ENCODE data around the gene SYNGAP1. TPM values are rescaled to one million over a fixed set of nuclear protein-coding genes. Genes with fewer than 3 reads are reported as not detected.

Gene SYNGAP1
- polyA plus RNA-seq, 2 of the 4 experiments (the other 2 are of a cell fraction), result 2.2 to 10.8 TPM

DNA sequence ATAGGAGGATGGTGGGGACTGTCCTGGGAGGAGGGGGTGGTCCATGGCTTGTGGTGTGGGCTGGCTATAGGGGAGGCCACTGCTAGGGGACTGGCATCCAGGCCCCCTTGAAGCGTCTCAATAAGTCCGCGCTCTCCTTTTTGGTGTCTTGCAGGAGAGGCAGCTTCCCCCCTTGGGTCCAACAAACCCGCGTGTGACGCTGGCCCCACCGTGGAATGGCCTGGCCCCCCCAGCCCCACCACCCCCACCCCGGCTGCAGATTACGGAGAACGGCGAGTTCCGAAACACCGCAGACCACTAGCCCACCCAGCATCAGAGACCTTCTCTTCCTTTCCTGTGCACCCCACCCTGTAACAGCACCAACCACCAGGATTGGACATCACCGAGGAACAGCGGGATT lies 31.7 kb downstream of the SYNGAP1 start (continued):
- TF ChIP-seq HMGXB4 (CRISPR knock-in tag; IDR thresholded peaks at IDR 0.05; ENCODE audit: borderline replicate concordance), result no peak

GRCh38 chr6:33452496-33452895 lies 32.6 kb downstream of the SYNGAP1 start:
- FAIRE-seq, result no peak
- CTCF ChIA-PET, result no interaction called here
- POLR2A ChIA-PET, result interaction anchor here (0.7 kb wide), 1 partner anchor 171 kb away, joined by 4 read pairs; no protein-coding TSS in a partner anchor

GRCh38 chr6:33453393-33454008 lies 33.6 kb downstream of the SYNGAP1 start:
- 14% methylated on average over 12 of the region's 12 CpGs for WGBS (ENCODE audit: missing lambda C conversion rate)
- H3K4me2 ChIP-seq, result peak overlapping the region; percentile 98
- no peaks in the 10 kb centered on the region for H3K9me3 ChIP-seq
- FAIRE-seq (no peak), DNase-seq (ENCODE audit: low read depth in 1 of 2, low spot score in 1 of 2) (no peak), ATAC-seq (no peak)
- H3K4me3 ChIP-seq, result peak overlapping the region; percentile 97
- H3K27ac ChIP-seq, result peak overlapping the region; percentile 93 to 95
- H3K4me1 ChIP-seq, result peaks cover 10% of the 10 kb centered on the region; the same call in 2 of the 3 replicates
- ChIA-PET CTCF (interaction anchor here (2.0 kb wide), 1 partner anchor 27 kb away, joined by 12 read pairs; no protein-coding TSS in a partner anchor), POLR2A (interaction anchor here (0.6 to 2.3 kb wide), 7 partner anchors 14 to 165 kb away, joined by 4 to 11 read pairs (median 5); partner anchors contain the start of gene WDR46)
- TF ChIP-seq SMC3 (IDR thresholded peaks at IDR 0.05), result no peak
- no peak for TF ChIP-seq TP53 (CRISPR knock-in tag; IDR thresholded peaks at IDR 0.05)
- no peak for TF ChIP-seq MYC (IDR thresholded peaks at IDR 0.05; ENCODE audit: borderline replicate concordance, low read length)
- TF ChIP-seq BCL3 (IDR thresholded peaks at IDR 0.05), result no peak
- no peak for TF ChIP-seq HES2 (IDR thresholded peaks at IDR 0.05)
- no peak for TF ChIP-seq HOXA7 (CRISPR knock-in tag; IDR thresholded peaks at IDR 0.05)
- TF ChIP-seq EHF (CRISPR knock-in tag; IDR thresholded peaks at IDR 0.05), result no peak
- no peak for TF ChIP-seq NFE2L2 (conservative IDR thresholded peaks at IDR 0.05; ENCODE audit: low read length)
- TF ChIP-seq HOXB5 (CRISPR knock-in tag; IDR thresholded peaks at IDR 0.05), result no peak
- no peak for TF ChIP-seq CHD2 (IDR thresholded peaks at IDR 0.05; ENCODE audit: low read length, partially characterized antibody)
- no peak for TF ChIP-seq RCOR1 (IDR thresholded peaks at IDR 0.05; ENCODE audit: low read depth, low read length)
- no peak for TF ChIP-seq JUN (IDR thresholded peaks at IDR 0.05)
- TF ChIP-seq ZNF302 (CRISPR knock-in tag; IDR thresholded peaks at IDR 0.05), result no peak

More at GRCh38 chr6:33452496-33452895, 32.6 kb downstream of the SYNGAP1 start:
- TF ChIP-seq TP53 (CRISPR knock-in tag; IDR thresholded peaks at IDR 0.05) (no peak), JUNB (IDR thresholded peaks at IDR 0.05) (no peak), HES2 (IDR thresholded peaks at IDR 0.05) (no peak), SMC3 (IDR thresholded peaks at IDR 0.05) (no peak), CHD4 (IDR thresholded peaks at IDR 0.05; ENCODE audit: borderline replicate concordance) (no peak), HOXA7 (CRISPR knock-in tag; IDR thresholded peaks at IDR 0.05) (no peak), HOXB5 (CRISPR knock-in tag; IDR thresholded peaks at IDR 0.05) (no peak), CEBPB (IDR thresholded peaks at IDR 0.05) (no peak), ZFP36 (IDR thresholded peaks at IDR 0.05; ENCODE audit: borderline replicate concordance, partially characterized antibody) (no peak), EHF (CRISPR knock-in tag; IDR thresholded peaks at IDR 0.05) (no peak), KDM5A (IDR thresholded peaks at IDR 0.05) (no peak), FOSB (CRISPR knock-in tag; IDR thresholded peaks at IDR 0.05) (no peak), CHD2 (IDR thresholded peaks at IDR 0.05; ENCODE audit: low read length, partially characterized antibody) (no peak), E2F6 (IDR thresholded peaks at IDR 0.05; ENCODE audit: borderline replicate concordance, low read depth) (no peak), JUN (IDR thresholded peaks at IDR 0.05) (no peak)
- TF ChIP-seq, protein P1, sequence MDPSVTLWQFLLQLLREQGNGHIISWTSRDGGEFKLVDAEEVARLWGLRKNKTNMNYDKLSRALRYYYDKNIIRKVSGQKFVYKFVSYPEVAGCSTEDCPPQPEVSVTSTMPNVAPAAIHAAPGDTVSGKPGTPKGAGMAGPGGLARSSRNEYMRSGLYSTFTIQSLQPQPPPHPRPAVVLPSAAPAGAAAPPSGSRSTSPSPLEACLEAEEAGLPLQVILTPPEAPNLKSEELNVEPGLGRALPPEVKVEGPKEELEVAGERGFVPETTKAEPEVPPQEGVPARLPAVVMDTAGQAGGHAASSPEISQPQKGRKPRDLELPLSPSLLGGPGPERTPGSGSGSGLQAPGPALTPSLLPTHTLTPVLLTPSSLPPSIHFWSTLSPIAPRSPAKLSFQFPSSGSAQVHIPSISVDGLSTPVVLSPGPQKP (IDR thresholded peaks at IDR 0.05; ENCODE audit: low read depth, low read length), result no peak
- TF ChIP-seq, protein P2, sequence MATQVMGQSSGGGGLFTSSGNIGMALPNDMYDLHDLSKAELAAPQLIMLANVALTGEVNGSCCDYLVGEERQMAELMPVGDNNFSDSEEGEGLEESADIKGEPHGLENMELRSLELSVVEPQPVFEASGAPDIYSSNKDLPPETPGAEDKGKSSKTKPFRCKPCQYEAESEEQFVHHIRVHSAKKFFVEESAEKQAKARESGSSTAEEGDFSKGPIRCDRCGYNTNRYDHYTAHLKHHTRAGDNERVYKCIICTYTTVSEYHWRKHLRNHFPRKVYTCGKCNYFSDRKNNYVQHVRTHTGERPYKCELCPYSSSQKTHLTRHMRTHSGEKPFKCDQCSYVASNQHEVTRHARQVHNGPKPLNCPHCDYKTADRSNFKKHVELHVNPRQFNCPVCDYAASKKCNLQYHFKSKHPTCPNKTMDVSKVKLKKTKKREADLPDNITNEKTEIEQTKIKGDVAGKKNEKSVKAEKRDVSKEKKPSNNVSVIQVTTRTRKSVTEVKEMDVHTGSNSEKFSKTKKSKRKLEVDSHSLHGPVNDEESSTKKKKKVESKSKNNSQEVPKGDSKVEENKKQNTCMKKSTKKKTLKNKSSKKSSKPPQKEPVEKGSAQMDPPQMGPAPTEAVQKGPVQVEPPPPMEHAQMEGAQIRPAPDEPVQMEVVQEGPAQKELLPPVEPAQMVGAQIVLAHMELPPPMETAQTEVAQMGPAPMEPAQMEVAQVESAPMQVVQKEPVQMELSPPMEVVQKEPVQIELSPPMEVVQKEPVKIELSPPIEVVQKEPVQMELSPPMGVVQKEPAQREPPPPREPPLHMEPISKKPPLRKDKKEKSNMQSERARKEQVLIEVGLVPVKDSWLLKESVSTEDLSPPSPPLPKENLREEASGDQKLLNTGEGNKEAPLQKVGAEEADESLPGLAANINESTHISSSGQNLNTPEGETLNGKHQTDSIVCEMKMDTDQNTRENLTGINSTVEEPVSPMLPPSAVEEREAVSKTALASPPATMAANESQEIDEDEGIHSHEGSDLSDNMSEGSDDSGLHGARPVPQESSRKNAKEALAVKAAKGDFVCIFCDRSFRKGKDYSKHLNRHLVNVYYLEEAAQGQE (IDR thresholded peaks at IDR 0.05), result no peak
- WGBS (ENCODE audit: missing lambda C conversion rate), result 80% methylated on average over 1 of the region's 4 CpGs
- DNase-seq (ENCODE audit: low read depth in 1 of 2, low spot score in 1 of 2), result no peak
- ATAC-seq, result no peak
- no peak overlapping the region for H3K4me3 ChIP-seq
- H3K4me1 ChIP-seq, result peaks cover 10% of the 10 kb centered on the region; the same call in 2 of the 3 replicates
- H3K4me2 ChIP-seq, result no peak overlapping the region
- H3K9me3 ChIP-seq, result no peaks in the 10 kb centered on the region
- no peak overlapping the region for H3K27ac ChIP-seq
